Measurements from ENCODE around the gene PPM1F.
"Not testable (repeated sequence)": the region's sequence is repeated elsewhere in the genome, so short reads cannot be mapped to it uniquely, and the experiment has no call there.

The PPM1F gene

GRCh38 chr22:21881841-21882753 is 70.6 kb downstream of the PPM1F start:
- no peak for DNase-seq

DNA sequence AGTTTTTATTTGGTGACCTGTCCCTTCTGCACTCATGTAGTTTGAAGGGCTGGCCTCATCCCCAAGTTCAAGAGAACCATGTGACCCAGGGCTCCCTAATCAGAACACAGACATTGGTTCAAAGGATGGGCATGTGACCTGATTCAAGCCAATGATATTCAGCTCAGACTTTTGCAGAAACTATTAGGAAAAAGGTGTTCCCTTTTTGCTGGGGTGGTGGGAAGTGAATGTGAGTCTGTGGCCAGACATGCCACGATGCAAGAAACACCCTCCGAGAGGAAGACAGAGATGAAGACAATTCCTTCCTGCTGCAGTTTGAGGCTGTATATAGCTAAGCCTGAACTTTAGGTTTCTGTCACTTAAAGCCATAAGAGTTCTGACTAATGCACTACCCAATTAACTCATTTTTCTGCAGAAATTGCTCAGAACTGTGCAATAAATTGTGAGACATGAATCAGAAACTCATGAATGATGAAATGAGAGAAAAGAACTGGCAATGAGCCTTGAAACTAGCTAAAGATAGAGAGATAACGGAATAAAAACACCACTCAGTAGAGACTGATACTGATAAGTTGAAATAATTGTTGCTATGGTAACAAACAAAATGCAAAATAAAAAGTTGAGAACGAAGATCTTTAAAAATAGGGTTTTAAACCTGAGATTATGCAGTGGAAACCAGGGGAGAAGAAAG is 76.0 kb downstream of the PPM1F start:
- DNase-seq, result no peak

DNA sequence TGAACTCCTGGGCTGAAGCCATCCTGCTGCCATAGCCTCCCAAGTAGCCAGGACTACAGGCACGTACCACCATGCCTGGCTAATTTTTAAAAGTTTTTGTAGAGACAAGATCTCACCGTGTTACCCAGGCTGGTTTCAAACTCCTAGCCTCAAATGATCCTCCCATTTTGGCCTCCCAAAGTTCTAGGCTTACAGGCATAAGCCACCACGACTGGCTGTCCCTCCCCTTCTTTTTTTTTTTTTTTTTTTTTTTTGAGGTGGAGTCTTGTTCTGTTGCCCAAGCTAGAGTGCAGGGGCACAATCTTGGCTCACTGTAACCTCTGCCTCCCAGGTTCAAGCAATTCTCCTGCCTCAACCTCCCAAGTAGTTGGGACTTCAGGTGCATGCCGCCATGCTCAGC is 77.7 kb downstream of the PPM1F start:
- DNase-seq, result not testable (repeated sequence)

- no peak for DNase-seq
These were observed 79.0 kb downstream of the PPM1F start for GRCh38 chr22:21873619-21874018.

DNA sequence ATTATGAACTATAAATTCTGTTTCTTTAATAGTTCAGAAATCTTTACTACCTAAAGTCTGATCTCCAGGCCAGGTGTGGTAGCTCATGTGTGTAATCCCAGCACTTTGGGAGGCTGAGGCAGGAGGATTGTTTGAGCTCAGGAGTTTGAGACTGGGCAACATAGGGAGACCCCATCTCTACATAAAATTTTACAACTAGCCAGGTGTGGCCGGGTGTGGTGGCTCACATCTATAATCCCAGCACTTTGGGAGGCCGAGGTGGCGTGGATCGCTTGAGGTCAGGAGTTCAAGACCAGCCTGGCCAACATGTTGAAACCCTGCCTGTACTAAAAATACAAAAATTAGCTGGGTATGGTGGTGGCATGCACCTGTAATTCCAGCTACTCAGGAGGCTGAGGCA is 79.9 kb downstream of the PPM1F start:
- DNase-seq, result not testable (repeated sequence)

Measured in NCI-H2171 (cell line).